HG02623 (cell line): Measurements from ENCODE around the gene NPTXR.
A peak's percentile ranks its signal among the peaks of the same experiment; 100 is the strongest.

Experiments used
- ATAC-seq: cut with Tn5 transposase; IDR thresholded peaks from one replicate; pipeline ENCODE4 v1.9.1; 2021; ENCODE audit warnings: moderate library complexity; ENCODE audit not compliant: unreplicated experiment

The NPTXR gene

DNA sequence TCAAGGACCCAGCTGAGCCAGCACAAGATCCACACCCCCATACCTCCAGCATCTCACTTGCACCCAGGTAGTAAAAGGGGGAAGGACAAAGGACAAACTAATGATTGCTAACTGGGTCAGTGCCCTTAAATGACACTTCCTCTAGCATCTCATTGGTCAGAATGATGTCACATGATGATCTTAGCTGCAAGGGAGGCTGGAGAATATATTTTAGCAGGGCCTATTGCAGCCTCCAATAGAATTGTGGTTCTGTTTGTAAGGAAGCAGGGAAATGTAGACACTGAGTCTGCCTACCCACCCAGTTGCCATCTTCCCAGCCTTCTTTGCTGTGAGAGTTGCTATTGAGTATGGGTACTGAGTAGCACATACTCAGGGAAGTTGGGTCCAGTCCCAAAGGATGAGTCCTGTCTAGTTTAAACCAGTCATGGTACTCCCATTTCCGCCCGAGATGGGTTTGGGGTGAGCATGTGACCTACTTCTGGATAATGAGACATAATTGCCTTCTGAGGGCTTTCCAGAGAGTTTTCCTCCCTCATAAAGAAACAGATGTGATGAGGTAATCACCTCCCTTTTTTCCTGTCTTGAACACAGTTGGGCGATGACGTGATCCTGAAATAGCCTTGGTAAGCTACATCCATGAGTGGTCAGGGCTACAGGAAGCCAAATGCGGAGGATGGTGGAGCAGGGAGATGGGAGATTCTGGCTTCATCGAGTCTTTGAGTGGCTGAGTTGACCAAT is 44.4 kb downstream of the NPTXR start:
- ATAC-seq: no peak

DNA sequence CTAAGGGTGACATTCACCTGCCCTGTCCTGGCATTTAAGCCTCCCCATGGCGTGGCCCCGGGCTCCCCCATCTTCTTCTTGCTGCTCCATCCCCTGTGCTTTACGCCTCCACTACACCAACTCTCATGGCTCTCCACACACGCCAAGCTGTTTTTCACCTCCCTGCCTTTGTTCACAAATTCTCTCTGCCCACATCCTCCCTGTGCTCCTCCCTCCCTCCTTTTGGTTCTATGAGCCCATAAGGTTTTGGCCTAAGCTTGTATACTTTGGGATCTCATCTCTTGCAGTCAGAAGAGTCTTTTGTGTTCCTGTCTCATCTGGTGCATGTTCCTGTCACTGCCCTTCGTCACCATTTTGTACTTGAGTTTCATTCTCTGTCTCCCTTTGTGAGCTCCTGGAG is 45.3 kb downstream of the NPTXR start:
- ATAC-seq: no peak

DNA sequence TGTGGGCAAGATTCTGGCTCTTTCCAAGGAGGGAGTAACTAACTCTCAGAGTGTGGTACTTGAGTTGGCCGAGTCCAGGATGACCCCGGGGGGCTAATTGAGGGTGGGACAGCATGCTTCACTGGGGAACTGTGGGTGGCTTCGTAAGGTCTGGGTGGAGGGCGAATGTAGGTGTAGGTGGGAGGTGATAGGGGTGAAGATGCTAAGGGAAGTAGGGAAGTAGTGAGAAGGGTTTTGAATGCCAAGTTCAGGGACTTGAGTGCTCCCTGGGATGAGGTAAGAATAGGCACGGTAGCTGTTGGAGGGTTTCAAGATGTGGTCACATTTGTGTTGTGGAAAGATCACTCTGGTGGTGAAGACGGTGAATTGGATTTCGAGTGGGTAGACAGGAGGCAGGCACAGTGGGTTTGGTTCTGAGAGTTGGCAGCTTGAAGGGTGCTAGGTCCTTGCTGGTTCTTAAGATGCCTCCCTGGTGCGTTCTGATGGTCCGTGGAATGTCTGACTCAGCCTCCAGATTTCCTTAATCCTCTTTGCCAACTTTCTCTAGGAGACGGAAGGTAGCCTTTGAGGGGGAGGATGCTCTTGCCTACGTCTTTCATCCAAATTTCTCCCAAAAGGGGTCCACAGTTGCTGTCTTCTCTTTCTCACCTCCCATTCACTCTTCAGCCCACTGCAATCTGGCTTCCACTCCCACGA is 47.4 kb downstream of the NPTXR start:
- no peak for ATAC-seq

GRCh38 chr22:38795569-38795968 is 48.3 kb downstream of the NPTXR start:
- ATAC-seq: no peak

GRCh38 chr22:38793721-38794466 is 49.9 kb downstream of the NPTXR start, which contains the start of gene DNAL4:
Gene DNAL4 (minus strand): TSS chr22:38794143. CDS start chr22:38782731, 11,412 bp downstream.
- peak; percentile 92 for ATAC-seq

- no peak for ATAC-seq
These were observed 50.5 kb downstream of the NPTXR start for GRCh38 chr22:38793317-38793716.

DNA sequence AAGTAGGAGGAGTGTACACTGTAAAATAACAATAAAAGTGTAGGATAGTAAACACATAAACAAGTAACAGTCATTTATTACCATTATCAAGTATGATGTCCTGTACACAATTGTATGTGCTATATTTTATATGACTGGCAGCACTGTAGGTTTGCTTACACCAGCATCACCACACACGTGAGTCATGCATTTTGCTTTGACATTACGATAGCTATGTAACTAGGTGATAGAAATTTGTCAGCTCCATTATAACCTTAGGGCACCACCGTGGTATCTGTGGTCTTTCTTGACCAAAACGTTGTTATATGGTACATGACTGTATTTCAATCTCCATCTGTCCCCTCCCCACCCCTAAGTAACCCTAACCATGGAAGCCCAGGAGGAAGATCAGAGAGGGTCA is 51.0 kb downstream of the NPTXR start:
- no peak for ATAC-seq

DNA sequence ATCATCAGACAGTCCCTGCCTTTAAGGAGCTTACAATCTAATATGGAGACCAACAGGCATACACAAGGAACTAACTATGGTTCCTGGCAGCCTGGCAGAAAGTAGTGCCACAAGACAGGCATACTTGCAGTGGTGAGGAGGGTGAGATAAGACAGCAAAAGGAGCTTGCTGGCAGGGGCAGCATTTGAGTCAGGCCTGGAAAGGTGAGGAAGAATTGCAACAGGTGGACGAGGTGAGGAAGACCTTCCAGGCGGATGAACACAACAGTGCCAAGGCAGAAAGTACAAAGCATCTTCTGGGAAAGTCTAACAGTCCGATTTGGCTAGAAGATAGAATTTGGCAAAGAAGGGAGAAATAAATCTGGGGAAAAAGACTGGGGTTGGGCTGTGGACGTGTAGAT is 54.2 kb downstream of the NPTXR start:
- no peak for ATAC-seq

DNA sequence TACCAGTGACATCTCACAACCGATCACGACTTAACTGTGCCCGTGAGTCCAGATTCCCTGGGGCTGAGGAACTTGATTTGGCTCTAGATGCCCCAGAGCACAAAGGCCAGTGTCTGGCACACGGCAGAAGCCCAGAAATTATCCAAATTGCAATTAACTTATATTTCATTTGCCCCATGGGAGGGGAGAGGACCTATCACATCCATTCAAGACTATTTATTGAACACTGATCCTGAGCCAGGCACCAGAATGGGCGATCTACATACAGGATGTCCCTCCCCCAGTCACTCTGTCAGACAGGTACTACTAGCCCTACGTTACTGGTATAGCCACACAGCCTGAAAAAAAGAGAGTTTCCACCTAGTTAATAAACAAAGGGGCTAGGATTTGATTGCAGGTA is 55.0 kb downstream of the NPTXR start:
- no peak for ATAC-seq

GRCh38 chr22:38788021-38788816 is 55.6 kb downstream of the NPTXR start:
- ATAC-seq: no peak

DNA sequence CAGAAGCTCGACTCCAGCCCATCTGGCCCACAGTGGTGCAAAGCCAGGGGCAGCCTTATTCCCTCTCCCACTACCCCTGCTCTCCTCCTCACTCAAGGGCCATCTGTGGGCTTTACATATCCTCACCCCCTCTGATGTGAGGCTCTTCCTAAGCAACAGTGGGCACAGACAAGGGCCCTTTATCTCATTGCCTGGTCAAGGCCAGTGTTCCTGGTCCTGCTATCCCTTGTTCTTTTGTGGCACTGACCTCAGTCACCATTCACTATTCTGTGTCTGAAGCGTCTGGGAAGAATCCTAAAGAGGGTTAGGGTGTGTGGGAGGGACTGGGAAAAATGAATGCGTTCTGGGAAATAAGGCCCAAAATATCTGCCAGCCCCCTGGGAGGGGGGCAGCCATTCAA is 57.2 kb downstream of the NPTXR start:
- ATAC-seq: no peak

- no peak for ATAC-seq
These were observed 59.0 kb downstream of the NPTXR start for GRCh38 chr22:38784856-38785255.

DNA sequence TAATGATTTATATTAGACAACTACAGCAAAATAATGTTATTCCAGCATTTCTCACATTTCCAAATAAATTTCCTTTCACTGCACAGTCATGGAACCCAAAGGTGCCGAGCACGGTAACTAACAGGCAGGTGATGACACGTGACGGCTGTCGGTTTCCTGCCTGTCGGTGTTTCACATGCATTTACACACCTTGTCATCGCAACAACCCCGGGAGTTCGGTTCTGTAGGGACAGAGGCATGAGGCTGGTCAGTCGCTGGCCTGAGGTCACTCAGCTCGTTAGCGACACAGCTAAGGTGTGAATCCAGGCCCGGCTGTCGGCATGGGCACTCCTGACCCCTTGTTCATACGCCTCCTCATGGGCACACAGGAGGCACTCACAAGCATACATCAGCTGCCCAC is 59.8 kb downstream of the NPTXR start:
- ATAC-seq: no peak

DNA sequence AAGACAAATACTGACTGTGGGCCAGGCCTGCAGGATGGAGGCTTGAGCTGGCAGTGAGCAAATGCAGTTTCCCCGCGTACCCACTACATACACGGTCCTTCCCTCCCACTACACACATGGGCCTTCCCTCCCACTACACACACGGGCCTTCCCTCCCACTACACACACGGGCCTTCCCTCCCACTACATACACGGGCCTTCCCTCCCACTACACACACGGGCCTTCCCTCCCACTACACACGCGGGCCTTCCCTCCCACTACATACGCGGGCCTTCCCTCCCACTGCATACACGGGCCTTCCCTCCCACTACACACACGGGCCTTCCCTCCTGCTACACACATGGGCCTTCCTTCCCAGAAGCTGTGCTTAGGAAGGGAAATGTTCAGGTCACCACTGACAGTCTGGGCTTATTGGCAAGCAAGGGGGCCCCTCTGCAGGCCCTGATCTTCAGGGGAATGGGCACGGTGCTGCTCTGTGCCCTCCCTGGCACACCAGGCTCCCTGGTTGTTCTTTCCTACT is 60.7 kb downstream of the NPTXR start:
- no peak for ATAC-seq

DNA sequence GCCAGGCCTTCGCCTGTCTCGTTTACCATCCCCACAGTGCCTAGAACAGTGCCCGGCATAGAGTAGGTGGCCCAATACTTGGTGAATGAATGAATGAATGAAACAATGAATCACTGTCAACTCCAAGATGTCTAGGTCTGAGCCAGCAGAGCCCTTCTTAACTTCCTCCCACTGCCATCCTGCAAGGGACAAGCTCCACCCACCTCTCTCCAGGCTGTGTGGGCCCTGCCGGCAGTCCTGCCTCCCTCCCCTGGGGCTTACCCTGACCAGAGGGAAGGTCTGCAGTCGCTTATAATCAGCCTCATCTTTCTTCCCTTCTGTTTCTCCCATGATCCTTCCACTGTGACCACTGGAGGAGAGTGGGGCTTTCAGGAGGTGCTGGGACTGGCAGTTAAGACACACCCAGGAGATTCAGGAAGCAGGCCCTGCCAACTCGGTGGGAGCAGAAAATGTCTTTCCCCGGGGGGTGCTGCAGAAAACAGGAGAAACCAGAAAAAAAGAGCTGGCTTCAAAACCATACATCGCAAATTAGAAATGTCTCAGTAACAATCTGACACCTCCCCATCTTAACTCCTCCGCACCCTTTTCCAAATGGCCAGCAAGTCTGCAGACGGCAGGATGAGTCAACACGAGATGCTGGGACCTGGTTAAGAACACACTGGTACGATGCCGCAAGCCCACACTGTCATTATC is 61.3 kb downstream of the NPTXR start:
- ATAC-seq: no peak

GRCh38 chr22:38781033-38781432 is 62.8 kb downstream of the NPTXR start:
- no peak for ATAC-seq

- ATAC-seq: no peak
These were observed 66.6 kb downstream of the NPTXR start for GRCh38 chr22:38777087-38777671.

DNA sequence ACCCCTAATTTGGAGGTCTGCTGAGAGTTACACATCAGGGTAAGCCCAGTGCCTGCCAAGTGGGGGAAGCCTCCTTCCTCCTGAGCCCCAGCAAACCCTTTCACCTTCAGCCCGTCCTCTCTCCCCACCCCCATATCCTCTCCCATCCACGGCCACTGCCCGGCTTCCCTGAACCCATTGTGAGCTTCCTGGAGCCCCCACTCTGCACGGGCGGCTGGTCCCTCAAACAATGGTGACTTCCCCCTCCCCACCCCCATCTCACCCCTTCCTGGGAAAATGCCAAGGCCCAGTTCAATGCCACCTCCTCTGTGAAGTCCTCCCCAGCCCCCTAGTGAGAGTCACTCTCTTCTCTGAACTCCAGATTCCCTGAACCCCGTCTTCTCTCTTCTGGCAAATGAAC is 67.7 kb downstream of the NPTXR start:
- no peak for ATAC-seq

- ATAC-seq: no peak
These were observed 68.2 kb downstream of the NPTXR start for GRCh38 chr22:38775656-38776055.
